HG03039 (cell line): ENCODE measurements around the gene PRR16.

Source experiments
- ATAC-seq: cut with Tn5 transposase; IDR thresholded peaks from one replicate; pipeline ENCODE4 v1.9.1; 2021; ENCODE audit warnings: mild to moderate bottlenecking, moderate library complexity; ENCODE audit not compliant: unreplicated experiment

Gene PRR16

DNA sequence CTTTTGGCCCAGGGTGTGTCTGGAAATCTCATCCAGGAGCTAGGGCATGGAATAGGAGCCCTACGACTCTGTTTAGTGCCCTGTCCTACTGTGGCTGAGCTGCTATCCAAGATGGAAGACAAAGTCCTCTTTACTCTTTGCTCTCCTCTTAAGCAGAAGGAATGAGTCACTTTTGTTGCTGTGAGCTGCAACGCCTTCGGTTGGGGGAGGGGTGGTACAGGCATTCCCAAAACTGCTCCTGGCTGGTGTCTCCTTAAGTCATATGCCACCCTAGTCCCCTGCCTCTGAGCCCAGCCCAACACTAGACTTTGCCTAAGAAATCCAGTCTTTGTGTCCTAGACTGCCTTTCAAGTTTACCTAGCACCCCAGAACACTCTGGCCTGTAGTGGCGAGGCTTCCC, 99.9 kb downstream of the PRR16 start:
- ATAC-seq: no peak

DNA sequence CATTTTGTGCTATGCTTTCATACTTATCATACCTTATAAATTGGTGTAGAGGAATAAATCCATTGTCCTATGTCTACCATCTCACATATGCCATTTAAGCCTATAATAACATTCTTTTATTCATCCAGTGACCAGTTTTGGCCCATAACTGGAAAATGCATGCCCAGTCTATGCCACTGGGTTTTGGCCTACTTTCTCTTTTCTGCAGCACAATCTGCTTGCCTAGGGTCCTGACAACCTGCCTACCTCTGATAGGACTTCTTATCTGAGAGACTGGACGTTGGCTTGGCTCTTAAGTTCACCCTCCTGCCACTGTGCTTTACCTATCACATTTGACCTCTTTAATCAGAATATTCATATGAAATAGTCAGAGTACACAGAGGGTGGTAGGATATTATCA, 103.0 kb downstream of the PRR16 start:
- no peak for ATAC-seq

DNA sequence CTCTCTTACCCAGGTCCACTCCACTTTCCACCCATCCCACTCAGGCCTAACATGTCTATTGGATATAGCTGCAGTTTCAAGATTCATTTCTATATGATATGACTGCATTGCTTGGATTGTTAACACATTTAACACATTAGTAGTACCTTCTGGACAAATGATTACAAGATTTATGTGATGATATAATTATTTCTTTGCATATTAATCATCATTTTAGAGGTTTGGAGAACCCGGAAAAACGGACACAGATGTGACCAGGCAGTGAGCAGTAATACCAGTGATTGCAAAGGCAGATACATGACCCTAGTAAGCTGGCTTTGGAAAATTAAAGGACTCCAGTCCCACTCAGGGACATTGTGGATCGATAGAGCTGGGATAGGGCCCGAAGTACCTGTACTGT, 103.8 kb downstream of the PRR16 start:
- no peak for ATAC-seq

DNA sequence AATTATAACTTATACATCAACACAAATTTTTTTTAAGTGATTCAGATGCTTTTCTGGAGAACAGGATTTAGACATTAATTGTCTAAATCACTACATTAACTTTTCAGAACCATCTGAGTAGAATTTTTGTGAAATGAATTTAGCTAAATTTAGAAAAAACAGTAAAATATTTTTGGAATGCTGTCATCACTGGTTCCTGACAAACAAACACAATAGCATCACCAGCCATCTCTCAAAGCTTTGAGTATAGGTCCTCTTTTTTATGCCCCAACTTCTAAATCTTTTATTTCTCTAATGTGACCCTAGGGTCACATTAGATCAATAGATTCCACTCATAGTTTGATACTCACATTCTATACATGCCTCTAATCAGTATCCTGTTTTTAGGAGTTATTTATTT, 104.6 kb downstream of the PRR16 start:
- no peak for ATAC-seq

DNA sequence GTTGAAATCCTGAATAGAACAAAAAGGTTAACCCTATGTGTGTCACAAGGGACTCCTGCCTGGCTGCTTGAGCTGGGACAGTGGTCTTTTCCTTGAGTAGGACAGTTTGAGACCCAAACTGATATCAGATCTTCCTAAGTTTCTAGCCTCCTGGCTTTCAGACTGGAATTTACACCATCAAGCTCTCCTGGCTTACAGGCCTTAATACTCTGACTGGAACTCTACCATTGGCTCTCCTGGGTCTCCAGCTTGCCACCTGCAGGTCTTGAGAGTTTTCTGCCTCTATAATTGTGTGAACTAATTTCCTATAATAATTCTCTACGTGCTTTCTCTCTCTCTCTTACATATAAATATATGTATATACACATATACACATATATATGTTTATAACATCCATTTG, 112.5 kb downstream of the PRR16 start:
- ATAC-seq: no peak

DNA sequence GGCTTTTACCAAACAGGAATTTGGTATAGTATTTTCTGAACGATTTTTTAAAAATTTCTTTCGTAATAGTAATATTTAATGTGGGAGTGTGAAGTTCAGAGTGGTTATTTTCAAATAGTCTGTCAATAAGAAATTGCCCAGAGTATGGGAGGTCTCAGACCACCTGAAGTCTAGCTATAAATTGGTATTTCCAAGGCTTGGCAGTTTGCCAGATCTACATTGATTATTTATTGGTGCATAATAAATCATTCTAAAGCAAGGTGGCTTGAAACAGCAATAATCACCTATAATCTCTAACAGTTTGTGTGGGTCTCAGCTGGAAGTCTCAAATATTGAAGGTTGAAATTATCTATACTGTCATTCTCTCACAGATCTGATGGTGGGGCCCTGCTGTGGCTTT, 118.5 kb downstream of the PRR16 start:
- ATAC-seq: no peak

DNA sequence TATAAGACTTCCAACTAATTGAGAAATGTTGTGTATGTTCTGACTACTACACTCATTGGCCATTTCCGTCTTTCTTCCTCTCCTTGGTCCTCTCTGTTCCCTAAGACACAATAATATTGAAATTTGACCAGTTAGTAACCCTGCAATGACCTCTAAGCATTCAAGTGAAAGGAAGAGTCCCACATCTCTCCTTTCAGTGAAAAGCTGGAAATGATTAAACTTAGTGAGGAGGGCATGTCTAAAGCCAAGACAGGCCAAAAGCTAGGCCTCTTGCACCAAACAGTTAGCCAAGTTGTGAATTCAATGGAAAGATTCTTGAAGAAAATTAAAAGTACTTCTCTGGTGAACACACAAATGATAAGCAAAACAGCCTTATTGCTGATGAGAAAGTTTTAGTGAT, 122.5 kb downstream of the PRR16 start:
- no peak for ATAC-seq

DNA sequence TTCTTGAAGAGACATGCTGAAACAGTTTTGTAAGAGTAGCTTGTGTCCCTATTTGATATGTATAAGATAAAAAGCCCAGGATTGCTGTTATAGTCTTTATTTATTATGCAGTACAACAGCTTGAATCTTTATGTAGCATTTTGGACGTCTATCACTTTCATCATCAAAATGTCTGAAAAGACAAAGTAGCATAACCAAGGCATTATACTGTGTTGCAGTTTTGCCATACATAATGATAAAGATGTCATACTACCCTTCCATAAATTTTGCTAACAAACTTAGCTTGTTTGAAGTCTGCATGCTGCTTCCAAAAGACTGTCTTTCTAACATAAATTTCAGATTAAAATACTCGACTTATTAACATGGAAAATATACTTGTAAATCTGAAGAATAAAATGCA, 127.8 kb downstream of the PRR16 start:
- no peak for ATAC-seq

DNA sequence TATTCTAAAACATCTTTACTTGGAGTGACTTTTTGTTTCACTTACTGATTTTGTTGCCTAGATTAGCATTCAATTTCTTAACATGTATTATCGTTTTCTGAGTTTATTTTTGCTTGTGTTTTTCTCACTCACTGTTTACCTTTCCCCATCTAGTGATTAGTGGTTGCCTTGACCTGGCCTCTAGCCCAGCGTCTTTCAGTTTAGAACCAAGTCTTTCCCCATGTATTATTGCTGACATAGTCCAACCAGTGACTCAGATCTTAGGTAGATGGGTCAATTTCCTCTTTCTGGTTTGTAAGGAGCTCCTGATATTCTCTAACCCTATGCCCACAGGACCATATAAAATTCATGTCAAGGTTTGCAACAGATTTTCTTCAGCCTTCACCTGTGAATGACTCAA, 135.5 kb downstream of the PRR16 start:
- no peak for ATAC-seq

DNA sequence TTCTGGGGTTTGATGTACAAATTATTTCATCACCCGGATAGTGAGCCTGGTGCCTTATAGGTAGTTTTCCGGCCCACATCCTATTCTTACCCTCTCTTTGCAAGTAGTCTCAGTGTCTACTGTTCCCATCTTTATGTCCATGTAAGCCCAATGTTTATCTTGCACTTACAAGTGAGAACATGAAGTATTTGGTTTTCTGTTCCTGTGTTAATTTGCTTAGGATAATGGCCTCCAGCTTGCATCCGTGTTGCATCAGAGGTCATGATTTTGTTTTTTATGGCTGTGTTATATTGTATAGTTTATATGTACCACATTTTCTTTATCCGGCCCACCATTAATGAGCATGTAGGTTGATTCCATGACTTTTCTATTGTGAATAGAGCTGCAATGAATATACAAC, 136.5 kb downstream of the PRR16 start:
- ATAC-seq: no peak

DNA sequence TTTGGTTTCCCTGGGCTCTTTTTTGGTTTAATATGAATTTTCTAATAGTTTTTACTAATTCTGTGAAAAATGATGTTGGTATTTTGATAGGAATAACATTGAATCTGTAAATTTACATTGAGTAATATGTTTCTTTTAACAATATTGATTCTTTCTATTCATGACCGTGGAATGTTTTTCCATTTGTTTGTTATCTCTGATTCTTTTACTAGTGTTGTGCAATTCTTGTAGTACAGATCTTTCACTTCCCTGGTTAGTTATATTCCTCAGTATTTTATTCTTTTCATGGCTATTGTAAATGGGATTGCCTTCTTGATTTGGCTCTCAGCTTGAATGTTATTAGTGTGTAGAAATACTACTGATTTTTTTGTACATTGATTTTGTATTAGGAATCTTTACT, 137.9 kb downstream of the PRR16 start:
- ATAC-seq: no peak

DNA sequence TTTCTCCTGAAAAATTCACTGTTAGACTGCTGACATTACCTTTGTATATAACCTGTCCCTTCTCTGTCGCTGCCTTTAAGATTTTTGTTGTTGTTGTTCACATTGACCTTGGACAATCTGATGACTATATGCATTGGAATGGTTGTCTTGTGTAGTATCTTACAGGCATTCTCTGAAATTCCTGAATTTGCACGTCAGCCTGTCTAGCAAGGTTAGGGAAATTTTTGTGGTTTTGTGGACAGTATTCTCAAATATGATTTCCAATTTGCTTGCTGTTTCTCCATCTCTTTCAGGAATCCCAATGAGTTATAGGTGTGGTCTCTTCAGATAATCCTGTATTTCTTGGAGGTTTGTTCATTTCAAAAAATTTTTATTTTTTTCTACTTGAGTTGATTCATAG, 140.8 kb downstream of the PRR16 start:
- no peak for ATAC-seq

DNA sequence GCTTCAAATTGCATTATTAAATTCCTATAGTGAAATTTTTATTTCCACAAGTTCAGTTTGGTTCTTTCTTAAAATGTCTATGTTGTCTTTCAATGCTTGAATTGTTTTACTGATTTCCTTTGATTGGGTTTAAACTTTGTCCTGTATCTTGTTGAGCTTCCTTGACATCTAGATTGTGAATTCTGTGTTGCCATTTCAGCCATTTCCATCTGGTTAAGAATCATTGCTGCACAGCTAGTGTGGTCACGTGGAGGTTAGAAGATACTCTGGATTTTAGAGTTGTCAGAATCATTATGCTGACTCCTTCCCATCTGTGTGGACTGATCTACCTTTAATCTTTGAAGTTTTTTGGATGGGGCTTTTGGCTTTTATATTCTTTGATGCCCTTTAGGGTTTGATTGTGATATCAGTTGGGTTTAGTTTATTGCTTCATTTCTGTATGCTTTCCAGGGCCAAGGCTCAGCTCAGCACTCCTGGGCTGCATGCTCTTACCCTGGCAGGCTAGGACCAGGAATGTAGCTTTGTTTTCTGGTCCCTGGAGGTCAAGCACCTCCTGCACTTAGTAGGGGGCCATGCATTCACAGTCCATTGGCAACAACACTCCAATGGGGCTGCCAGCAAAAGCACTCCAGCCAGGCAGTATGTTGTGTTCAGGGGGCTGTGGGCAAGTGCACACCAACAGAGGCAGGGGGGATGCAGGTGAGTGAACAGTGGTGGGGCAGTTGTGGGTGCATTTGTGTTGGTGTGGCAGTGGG, 141.4 kb downstream of the PRR16 start:
- no peak for ATAC-seq

DNA sequence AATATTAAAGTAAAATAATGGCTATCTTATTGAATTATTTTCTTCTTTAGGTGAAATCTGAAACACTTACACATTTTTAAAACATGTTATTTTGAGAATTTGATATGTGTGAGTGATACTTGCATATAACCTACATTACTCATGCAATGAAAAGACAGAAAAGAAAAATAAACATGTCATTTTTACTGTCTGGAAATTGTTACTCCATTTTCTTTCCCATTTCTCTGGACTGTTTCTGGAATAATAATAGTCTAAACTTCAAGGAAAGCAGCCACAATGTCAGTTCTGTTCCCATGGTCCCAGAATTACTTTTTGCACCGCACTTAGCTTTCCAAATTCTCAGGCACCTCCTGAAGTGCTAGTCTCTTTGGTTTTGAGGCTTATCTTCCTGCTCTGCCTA, 145.5 kb downstream of the PRR16 start:
- ATAC-seq: no peak

DNA sequence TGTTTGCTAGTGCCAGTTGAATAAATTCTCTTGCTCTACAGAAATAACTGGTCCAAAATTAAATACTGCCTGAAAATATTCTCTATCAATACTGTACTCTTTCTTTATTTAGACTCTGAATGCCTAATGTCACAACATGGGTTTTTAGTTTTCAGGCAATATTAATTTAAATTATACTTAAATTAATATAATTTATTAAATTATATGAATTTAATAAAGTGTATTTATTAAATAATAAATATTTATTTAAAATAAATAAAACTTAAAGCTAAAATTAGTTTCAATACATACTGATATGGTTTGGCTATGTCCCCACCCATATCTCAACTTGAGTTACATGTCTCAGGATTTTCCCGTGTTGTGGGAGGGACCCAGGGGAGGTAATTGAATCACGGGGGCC, 146.0 kb downstream of the PRR16 start:
- no peak for ATAC-seq

DNA sequence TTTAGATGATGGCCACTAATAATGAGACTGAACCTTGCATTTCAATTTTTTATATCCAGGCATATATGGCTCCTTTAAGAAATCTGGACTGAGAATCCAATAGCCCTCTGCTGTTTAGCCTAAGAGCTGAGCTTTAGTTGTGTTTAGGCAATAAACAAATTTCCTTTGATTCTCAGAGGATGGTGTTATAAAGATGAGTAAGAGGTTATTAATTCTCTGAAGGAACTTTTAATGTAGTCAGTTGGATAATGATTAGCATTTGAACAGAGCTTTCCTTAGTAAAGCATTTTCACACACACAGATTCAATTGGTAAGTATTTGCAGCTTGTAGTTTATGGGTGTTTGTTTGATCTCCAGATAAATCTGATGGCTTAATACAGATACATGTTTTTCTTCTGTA, 149.6 kb downstream of the PRR16 start:
- ATAC-seq: no peak

DNA sequence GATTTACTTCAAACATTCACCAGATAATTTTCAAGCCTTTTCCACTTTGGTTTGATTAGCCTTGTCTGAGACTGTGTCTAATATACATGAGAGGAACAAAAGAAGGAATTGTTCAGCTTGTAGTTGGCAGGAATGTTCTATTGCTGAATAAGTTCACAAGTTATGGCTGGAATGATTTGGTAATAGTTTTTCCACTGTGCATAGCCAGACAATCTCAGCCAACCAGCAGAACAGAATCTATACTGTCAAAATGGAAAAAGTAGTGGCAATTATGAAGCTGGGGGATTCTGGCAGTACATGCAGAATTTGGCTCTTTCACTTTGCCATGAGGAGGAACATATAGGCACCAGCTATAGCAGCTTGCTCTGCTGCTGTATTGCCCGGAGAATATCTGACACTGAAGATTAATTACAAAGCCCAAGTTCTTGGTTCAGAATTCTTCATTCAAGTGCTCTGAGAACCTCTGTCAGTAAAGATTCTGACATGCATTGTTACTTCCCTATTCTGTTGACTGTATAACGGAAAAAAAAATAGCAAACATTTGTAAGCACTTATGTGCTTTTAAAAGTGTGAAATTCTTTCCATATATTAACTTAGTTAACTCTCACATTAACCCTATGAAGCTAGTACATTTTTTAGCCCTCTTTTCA, 150.6 kb downstream of the PRR16 start:
- ATAC-seq: no peak

DNA sequence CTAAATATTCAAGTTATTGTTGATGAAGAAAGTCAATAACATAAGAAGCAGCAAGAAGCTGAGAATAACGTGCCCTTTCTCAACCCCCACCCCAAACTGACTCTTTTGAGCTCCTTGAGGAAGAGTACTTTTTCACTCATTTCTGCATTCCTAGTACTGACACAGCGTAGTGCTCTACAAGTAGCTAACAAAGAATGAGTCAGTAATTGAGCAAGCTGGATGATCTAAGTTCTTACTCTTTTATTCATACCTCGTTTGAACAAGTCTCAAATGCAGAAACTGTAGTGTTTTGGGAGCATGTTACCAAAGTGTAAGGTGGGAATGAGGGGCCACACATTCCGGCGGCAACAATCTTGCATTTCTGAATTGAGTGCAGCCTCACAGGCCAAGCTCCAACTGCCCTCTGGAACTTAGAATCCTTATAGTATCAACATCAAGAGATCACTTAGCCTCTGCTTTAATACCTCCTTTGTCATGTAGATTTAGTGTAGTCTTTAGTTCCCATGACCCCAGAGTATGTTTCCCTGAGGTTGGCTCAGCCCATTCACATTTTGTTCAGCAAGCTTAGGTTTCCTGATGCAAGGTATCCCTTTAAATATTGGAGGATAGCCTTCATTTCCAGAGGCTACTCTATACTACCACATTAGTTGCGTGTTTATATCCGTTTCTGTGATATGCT, 152.0 kb downstream of the PRR16 start:
- ATAC-seq: no peak

DNA sequence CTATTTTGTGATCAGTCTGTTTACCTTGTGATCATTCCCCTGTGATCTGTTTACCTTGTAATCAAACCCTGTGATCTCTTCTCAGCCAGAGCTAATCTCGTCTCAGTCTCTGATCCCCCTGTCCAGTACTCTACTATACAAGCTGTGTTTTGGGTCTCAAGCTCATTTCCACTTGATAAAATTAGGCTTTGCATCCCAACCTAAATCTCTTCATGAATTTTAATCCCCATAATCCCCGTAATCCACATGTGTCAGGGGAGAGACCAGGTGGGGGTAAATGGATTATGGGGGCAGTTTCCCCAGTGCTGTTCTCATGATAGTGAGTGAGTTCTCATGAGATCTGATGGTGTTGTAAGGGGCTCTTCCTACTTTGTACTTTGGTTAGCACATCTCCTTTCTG, 157.2 kb downstream of the PRR16 start:
- no peak for ATAC-seq

DNA sequence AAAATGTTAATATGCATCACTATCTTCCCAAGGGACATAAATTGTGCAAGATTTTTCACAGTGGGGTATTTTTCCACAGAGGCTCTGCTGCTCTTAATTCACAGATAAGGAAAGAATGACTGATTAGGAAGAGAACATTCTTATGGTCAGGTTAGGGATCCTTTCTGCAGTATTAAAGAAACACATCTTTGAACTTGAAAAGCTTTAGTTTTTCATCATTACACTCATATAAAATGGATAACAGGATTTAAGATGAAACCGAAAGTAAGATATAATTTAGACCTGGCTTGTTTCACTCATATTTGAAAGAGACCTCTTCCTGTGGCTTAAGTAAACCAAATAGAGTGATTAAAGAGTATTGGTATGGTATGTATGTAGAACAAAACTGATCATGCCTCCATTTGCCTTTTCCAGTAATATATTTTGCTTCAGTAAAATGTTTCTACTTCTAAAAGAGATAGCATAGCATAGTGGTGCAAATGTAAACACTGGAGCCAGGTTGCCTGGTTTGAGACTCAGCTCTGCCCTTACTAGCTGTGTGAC, 160.0 kb downstream of the PRR16 start:
- no peak for ATAC-seq

DNA sequence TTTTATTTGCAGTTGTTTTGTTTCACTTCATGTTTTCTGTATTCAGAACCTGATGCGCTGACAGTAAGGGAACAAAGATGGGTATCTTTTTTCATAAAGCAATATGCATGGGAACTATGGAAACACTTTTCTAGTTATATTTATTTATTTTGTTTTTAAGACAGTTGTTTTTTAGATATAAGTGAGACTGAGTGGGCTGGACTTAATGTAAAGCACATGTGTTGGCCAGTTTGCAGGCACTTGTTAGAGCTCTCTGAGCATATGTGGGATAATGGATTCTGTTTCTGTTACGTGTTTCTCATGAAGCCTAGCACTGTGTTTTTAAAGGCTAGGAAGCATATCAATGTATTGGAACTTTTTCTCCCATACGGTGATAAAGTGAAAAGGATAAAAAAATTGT, 164.1 kb downstream of the PRR16 start:
- ATAC-seq: no peak

DNA sequence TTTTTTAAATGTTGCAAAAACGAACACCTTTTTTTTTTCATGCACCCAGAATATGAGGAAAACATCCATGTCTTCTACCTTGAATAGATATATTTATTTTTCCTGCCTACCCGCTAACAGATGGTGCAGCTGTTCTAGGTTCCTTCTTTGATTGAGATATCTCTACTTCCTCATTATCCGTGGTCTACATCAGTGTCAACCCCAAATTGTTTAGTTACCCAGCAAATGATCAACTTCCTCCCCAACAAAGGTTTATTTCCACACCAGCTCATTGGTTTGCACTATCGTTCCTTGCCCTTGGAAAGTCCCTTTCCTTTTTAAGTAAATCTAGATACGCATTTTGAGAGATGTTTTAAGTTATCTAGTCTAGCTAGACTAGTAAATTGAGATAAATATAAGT, 166.4 kb downstream of the PRR16 start:
- ATAC-seq: no peak
